Stimulated activated CD8-positive, alpha-beta memory T cell treated with anti-CD3 and anti-CD28 coated beads, Interleukin-4, amount 100 ng/mL, for 4 hours (primary cell): ENCODE results near the gene MTFR2.
"Not testable (repeated sequence)": the region's sequence is repeated elsewhere in the genome, so short reads cannot be mapped to it uniquely, and the experiment has no call there.

ENCODE experiments used
- DNase-seq, 2 donors: peaks; one replicate each; pipeline ENCODE4 v3.0.0-alpha.2; 2020; ENCODE audit warnings: low read depth in 2 of 2, low spot score in 1 of 2

Gene MTFR2

DNA sequence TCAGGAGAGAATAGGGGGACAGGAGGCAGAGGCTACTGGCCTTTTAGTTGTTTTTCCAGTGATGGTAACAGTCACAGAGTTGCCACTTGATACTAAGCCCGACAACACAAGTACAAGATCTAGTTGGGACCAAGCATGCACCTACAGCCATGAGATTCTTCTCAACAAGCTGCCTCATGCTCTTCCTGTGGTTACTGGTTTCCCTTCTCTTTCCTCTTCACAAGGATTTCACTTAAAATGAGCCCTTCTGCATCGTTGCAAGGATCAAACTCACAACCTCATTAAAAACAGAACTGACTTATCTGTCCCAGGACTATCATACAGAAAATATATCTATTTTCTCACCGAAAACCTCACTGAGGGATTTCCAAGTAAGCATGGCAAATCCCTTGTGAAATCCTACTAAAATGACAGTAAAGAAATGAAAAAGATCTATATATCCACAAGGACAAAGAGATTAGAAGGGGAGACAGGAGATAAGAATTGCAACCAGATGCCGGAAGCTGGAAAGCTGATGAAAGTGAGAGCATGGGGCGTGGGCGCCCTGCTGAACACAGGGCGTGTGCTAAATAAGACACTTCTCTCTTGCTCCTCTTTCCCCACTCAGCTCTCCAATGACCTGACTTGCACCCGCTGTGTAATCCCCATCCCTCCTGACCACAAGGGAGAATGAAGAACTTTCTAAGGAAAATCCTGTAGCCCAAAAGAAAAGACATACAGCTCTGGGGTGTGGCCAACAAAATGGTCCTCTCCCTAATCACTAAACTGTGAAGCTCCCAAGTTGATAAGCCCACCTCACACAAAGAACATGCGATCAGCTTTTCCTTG is 13.4 kb downstream of the MTFR2 start:
- no peak for DNase-seq

DNA sequence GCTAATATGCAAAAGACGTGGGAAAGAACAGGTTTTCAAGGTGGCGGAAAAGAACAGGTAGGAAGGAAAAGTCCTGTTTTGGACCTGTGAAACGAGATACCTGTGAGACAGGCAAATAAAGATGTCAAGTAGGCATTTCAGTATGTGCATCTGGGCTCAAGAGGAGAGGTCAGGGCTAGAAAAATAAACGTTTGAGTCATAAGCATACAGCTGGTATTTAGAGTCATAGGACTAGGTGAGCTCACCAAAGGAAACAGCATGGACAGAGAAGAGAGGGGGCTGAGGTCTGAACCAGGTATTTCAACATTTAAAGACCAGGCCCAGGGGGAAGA is 14.9 kb downstream of the MTFR2 start:
- DNase-seq, result no peak

- DNase-seq, result no peak
These were observed 17.4 kb downstream of the MTFR2 start for GRCh38 chr6:136232701-136233100.

DNA sequence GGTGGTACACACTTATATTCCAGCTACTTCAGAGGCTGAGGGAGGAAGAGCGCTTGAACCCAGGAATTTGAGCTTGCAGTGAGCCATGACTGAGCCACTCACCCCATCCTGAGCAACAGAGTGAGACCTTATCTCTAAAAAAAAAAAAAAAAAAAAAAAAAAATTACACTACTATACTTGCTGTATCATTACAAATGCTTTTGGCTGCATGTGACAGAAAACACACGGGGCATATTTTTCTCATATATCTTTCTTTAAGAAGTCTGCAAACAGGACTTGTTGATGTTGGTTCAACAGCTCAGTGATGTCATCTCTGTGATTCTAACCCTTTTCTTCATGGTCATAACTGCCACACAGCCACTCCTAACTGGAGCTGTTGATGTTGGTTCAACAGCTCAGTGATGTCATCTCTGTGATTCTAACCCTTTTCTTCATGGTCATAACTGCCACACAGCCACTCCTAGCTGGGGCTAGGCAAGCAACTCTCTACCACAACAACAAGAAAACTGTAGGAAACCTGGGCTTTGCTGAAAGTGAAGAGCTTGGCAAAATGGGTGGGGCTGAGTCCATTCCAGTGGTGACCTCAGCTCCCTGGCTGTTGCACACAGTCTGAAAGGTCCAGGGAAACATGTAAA is 19.8 kb downstream of the MTFR2 start:
- DNase-seq, result no peak

- no peak for DNase-seq
These were observed 21.3 kb downstream of the MTFR2 start for GRCh38 chr6:136228814-136229213.

- no peak for DNase-seq
These were observed 23.3 kb downstream of the MTFR2 start for GRCh38 chr6:136226674-136227377.

- peak; percentile 15 to 34 for DNase-seq
These were observed 24.0 kb downstream of the MTFR2 start for GRCh38 chr6:136226027-136226673.

GRCh38 chr6:136225496-136225895 is 24.6 kb downstream of the MTFR2 start:
- no peak for DNase-seq

DNA sequence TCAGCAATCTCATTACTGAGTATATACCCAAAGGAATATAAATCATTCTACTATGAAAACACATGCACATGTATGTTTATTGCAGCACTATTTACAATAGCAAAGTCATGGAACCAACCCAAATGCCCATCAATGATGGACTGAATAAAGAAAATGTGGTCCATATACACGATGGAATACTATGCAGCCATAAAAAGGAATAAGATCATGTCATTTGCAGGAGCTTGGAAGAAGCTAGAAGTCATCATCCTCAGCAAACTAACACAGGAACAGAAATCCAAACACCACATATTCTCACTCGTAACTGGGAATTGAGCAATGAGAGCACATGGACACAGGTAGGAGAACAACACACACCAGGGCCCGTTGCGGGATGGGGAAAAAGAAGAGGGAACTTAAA is 25.1 kb downstream of the MTFR2 start:
- DNase-seq, result not testable (repeated sequence)

GRCh38 chr6:136216503-136217401 is 33.4 kb downstream of the MTFR2 start:
- DNase-seq, result no peak

GRCh38 chr6:136213853-136214252 is 36.3 kb downstream of the MTFR2 start:
- no peak for DNase-seq

- no peak for DNase-seq
These were observed 37.0 kb downstream of the MTFR2 start for GRCh38 chr6:136213012-136213539.

GRCh38 chr6:136212608-136213007 is 37.5 kb downstream of the MTFR2 start:
- DNase-seq, result no peak

- DNase-seq, result no peak
These were observed 39.5 kb downstream of the MTFR2 start for GRCh38 chr6:136210398-136211165.

DNA sequence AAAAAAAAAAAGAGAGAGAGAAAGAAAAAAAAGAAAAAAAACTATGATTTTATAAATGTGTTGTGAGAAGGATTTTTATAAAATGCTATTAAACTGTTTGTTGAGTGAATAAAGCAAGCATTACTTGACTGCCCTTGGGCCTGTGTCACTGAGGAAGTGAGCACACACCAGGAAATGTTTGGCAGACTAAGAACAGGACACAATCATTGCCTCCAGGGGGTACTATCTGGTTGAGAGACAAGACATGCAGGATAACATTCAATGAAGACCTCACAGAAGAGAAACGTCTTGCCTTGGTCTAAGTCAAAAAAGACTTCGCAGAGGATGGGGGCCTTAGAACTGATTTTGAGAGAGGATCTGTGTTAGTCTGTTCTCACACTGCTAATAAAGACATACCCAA is 40.6 kb downstream of the MTFR2 start:
- DNase-seq, result no peak

GRCh38 chr6:136208783-136209182 is 41.3 kb downstream of the MTFR2 start:
- no peak for DNase-seq

GRCh38 chr6:136201732-136202131 is 48.4 kb downstream of the MTFR2 start:
- no peak for DNase-seq

DNA sequence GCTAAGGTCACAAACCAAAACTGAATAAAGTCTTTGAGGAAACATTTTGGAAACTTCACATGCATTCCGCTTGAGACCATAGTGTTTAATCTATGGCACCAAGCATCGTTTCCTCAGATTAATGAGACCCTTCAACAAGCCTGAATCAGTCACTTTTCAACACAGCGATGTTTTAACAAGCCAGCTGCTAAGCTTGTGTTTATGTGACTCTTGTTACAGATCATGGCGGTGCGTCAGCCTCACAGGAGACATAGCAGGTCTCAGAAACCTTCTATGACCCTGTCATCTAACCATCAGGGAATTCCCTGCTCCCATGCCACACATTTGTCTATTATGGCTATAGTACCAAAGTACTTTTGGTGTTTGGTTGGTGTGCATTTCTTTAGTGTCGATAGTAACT is 57.2 kb downstream of the MTFR2 start:
- DNase-seq, result no peak

DNA sequence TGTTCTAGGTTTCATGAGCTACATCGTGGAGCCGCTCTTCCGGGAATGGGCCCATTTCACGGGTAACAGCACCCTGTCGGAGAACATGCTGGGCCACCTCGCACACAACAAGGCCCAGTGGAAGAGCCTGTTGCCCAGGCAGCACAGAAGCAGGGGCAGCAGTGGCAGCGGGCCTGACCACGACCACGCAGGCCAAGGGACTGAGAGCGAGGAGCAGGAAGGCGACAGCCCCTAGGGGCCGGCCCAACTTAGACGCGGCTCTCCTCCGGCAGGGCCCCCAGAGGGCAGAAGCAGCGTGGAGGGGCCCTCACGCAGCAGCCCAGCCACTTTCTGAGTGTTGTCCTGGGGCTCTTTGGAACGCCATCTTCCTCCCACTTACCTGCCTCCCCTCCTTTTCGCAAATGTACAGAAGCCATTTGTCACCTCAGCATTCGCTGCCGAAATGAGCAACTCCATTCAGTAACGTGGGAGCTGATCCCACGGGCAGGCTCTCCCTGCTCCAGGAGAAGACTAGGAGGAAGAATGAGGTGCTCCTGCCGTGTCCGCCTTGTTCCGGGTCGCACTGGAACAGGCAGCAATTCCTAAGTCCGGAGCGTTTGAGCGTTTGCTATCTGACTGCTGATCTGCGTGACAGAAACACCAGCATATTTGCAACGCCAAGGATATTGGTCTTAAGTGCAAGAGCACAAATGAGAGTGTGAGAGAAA is 58.4 kb downstream of the MTFR2 start:
- no peak for DNase-seq
